ENCODE results near the gene HIP1R. TPM values are rescaled to one million over a fixed set of nuclear protein-coding genes. Genes with fewer than 3 reads are reported as not detected.

HIP1R gene
- total RNA-seq, 1 donor from 2014 or later = 26.6 TPM

GRCh38 chr12:122837306-122838265 lies 2.3 kb downstream of the HIP1R start:
- intact Hi-C loops (cut with micrococcal nuclease) = loop anchor here (2.0 to 5.0 kb wide), 2 partner anchors 33 to 50 kb away; no protein-coding TSS in a partner anchor
- peak overlapping the region; percentile 97 for H3K4me3 Mint-ChIP-seq
- peaks cover 12% of the 10 kb centered on the region for H3K36me3 Mint-ChIP-seq (ENCODE audit: low read depth)

GRCh38 chr12:122838841-122839240 lies 3.6 kb downstream of the HIP1R start:
- Mint-ChIP-seq H3K27ac (no peak overlapping the region), H3K36me3 (ENCODE audit: low read depth) (peaks cover 12% of the 10 kb centered on the region), H3K4me1 (ENCODE audit: low read depth) (peaks cover 28% of the 10 kb centered on the region), H3K9me3 (no peaks in the 10 kb centered on the region), H3K4me3 (no peak overlapping the region), H3K27me3 (ENCODE audit: insufficient read depth) (peaks cover 17% of the 10 kb centered on the region)
- DNase-seq (ENCODE audit: low spot score) = no peak
- intact Hi-C loops (cut with micrococcal nuclease) = loop anchor here (5.0 kb wide), 1 partner anchor 48 kb away; no protein-coding TSS in a partner anchor

More at GRCh38 chr12:122837306-122838265, 2.3 kb downstream of the HIP1R start:
- Mint-ChIP-seq H3K27me3 (ENCODE audit: insufficient read depth) (peaks cover 25% of the 10 kb centered on the region), H3K9me3 (no peaks in the 10 kb centered on the region), H3K27ac (peak overlapping the region; percentile 34), H3K4me1 (ENCODE audit: low read depth) (peaks cover 29% of the 10 kb centered on the region)
- DNase-seq (ENCODE audit: low spot score) = no peak

- H3K27me3 Mint-ChIP-seq (ENCODE audit: insufficient read depth) = peaks cover 8% of the 10 kb centered on the region
- peaks cover 9% of the 10 kb centered on the region for H3K36me3 Mint-ChIP-seq (ENCODE audit: low read depth)
- no peak for DNase-seq (ENCODE audit: low spot score)
- H3K27ac Mint-ChIP-seq = no peak overlapping the region
- intact Hi-C loops (cut with micrococcal nuclease) = loop anchor here (5.0 kb wide), 1 partner anchor 47 kb away; no protein-coding TSS in a partner anchor
- peaks cover 17% of the 10 kb centered on the region for H3K4me1 Mint-ChIP-seq (ENCODE audit: low read depth)
- H3K9me3 Mint-ChIP-seq = no peaks in the 10 kb centered on the region
- no peak overlapping the region for H3K4me3 Mint-ChIP-seq
Observed at GRCh38 chr12:122839907-122840554, 4.8 kb downstream of the HIP1R start.

GRCh38 chr12:122840580-122841513 lies 5.6 kb downstream of the HIP1R start:
- intact Hi-C loops (cut with micrococcal nuclease) = no loop called here
- peaks cover 17% of the 10 kb centered on the region for H3K4me1 Mint-ChIP-seq (ENCODE audit: low read depth)
- H3K4me3 Mint-ChIP-seq = no peak overlapping the region
- peaks cover 9% of the 10 kb centered on the region for H3K36me3 Mint-ChIP-seq (ENCODE audit: low read depth)
- peaks cover 8% of the 10 kb centered on the region for H3K27me3 Mint-ChIP-seq (ENCODE audit: insufficient read depth)
- no peak overlapping the region for H3K27ac Mint-ChIP-seq
- H3K9me3 Mint-ChIP-seq = no peaks in the 10 kb centered on the region
- no peak for DNase-seq (ENCODE audit: low spot score)

- no peak overlapping the region for H3K27ac Mint-ChIP-seq
- peaks cover 2% of the 10 kb centered on the region for H3K27me3 Mint-ChIP-seq (ENCODE audit: insufficient read depth)
- intact Hi-C loops (cut with micrococcal nuclease) = no loop called here
- no peaks in the 10 kb centered on the region for H3K9me3 Mint-ChIP-seq
- DNase-seq (ENCODE audit: low spot score) = no peak
- peaks cover 10% of the 10 kb centered on the region for H3K4me1 Mint-ChIP-seq (ENCODE audit: low read depth)
- H3K36me3 Mint-ChIP-seq (ENCODE audit: low read depth) = peaks cover 6% of the 10 kb centered on the region
- no peak overlapping the region for H3K4me3 Mint-ChIP-seq
Observed at GRCh38 chr12:122841544-122842321, 6.5 kb downstream of the HIP1R start.

- no peak for DNase-seq (ENCODE audit: low spot score)
- Mint-ChIP-seq H3K27ac (no peak overlapping the region), H3K27me3 (ENCODE audit: insufficient read depth) (peaks cover 2% of the 10 kb centered on the region), H3K36me3 (ENCODE audit: low read depth) (peaks cover 4% of the 10 kb centered on the region), H3K4me3 (no peak overlapping the region), H3K9me3 (no peaks in the 10 kb centered on the region), H3K4me1 (ENCODE audit: low read depth) (peaks cover 2% of the 10 kb centered on the region)
- intact Hi-C loops (cut with micrococcal nuclease) = no loop called here
Observed at GRCh38 chr12:122842505-122843405, 7.5 kb downstream of the HIP1R start.

- H3K27ac Mint-ChIP-seq = no peak overlapping the region
- no peak for DNase-seq (ENCODE audit: low spot score)
- peaks cover 2% of the 10 kb centered on the region for H3K27me3 Mint-ChIP-seq (ENCODE audit: insufficient read depth)
- no peaks in the 10 kb centered on the region for H3K9me3 Mint-ChIP-seq
- H3K4me3 Mint-ChIP-seq = no peak overlapping the region
- H3K36me3 Mint-ChIP-seq (ENCODE audit: low read depth) = peaks cover 4% of the 10 kb centered on the region
- intact Hi-C loops (cut with micrococcal nuclease) = no loop called here
- H3K4me1 Mint-ChIP-seq (ENCODE audit: low read depth) = no peaks in the 10 kb centered on the region
Observed at GRCh38 chr12:122843455-122843854, 8.2 kb downstream of the HIP1R start.

GRCh38 chr12:122844366-122844971 lies 9.2 kb downstream of the HIP1R start:
- H3K36me3 Mint-ChIP-seq (ENCODE audit: low read depth) = no peaks in the 10 kb centered on the region
- H3K27ac Mint-ChIP-seq = no peak overlapping the region
- no peak overlapping the region for H3K4me3 Mint-ChIP-seq
- H3K4me1 Mint-ChIP-seq (ENCODE audit: low read depth) = no peaks in the 10 kb centered on the region
- no peak for DNase-seq (ENCODE audit: low spot score)
- no peaks in the 10 kb centered on the region for H3K9me3 Mint-ChIP-seq
- intact Hi-C loops (cut with micrococcal nuclease) = no loop called here
- H3K27me3 Mint-ChIP-seq (ENCODE audit: insufficient read depth) = peaks cover 2% of the 10 kb centered on the region

- peaks cover 2% of the 10 kb centered on the region for H3K27me3 Mint-ChIP-seq (ENCODE audit: insufficient read depth)
- intact Hi-C loops (cut with micrococcal nuclease) = no loop called here
- DNase-seq (ENCODE audit: low spot score) = no peak
- H3K4me3 Mint-ChIP-seq = no peak overlapping the region
- no peaks in the 10 kb centered on the region for H3K9me3 Mint-ChIP-seq
- H3K36me3 Mint-ChIP-seq (ENCODE audit: low read depth) = no peaks in the 10 kb centered on the region
- H3K27ac Mint-ChIP-seq = no peak overlapping the region
- no peaks in the 10 kb centered on the region for H3K4me1 Mint-ChIP-seq (ENCODE audit: low read depth)
Observed at GRCh38 chr12:122845041-122845864, 10.0 kb downstream of the HIP1R start.

GRCh38 chr12:122845865-122846621 lies 10.8 kb downstream of the HIP1R start:
- Mint-ChIP-seq H3K9me3 (no peaks in the 10 kb centered on the region), H3K4me1 (ENCODE audit: low read depth) (no peaks in the 10 kb centered on the region), H3K4me3 (no peak overlapping the region), H3K27me3 (ENCODE audit: insufficient read depth) (peaks cover 1% of the 10 kb centered on the region), H3K36me3 (ENCODE audit: low read depth) (no peaks in the 10 kb centered on the region), H3K27ac (no peak overlapping the region)
- DNase-seq (ENCODE audit: low spot score) = no peak
- intact Hi-C loops (cut with micrococcal nuclease) = no loop called here
